Fibroblast of the aortic adventitia (primary cell): ENCODE measurements around the gene NIPA2. TPM values are rescaled to one million over a fixed set of nuclear protein-coding genes. Genes with fewer than 3 reads are reported as not detected.

Source experiments
- DNase-seq: peaks from one replicate; pipeline ENCODE4 v3.0.0-alpha.2; 2010; ENCODE audit warnings: low read depth
- H3K4me3 ChIP-seq: 2 replicates; pipeline ENCODE4 v1.5.1; 2011; ENCODE audit warnings: low read depth, mild to moderate bottlenecking, control low read depth, low read length, moderate library complexity
- CTCF ChIP-seq: IDR thresholded peaks from 2 replicates; pipeline ENCODE4 v1.5.1; 2011; ENCODE audit warnings: mild to moderate bottlenecking, low read length, control low read depth, inconsistent platforms; ENCODE audit not compliant: insufficient read depth
- total RNA-seq: library from RNA; depleted of rRNA; stranded (reverse); fragments of >200 nt; gene quantifications from 2 replicates; pipeline ENCODE4 v1.2.3, GENCODE V29; 2012; ENCODE audit warnings: low replicate concordance

Gene NIPA2
- total RNA-seq, 1 donor = 75.3 TPM

- no peak overlapping the region for H3K4me3 ChIP-seq
- peak; percentile 9 for DNase-seq
Measured at GRCh38 chr15:22895465-22896190, 57.2 kb downstream of the NIPA2 start.

GRCh38 chr15:22902046-22902445 lies 63.6 kb downstream of the NIPA2 start:
- no peak for DNase-seq
- no peak for TF ChIP-seq CTCF
- no peak overlapping the region for H3K4me3 ChIP-seq

More at GRCh38 chr15:22895465-22896190, 57.2 kb downstream of the NIPA2 start:
- no peak for TF ChIP-seq CTCF

GRCh38 chr15:22902578-22902977 lies 64.1 kb downstream of the NIPA2 start:
- no peak for DNase-seq
- TF ChIP-seq CTCF = no peak
- no peak overlapping the region for H3K4me3 ChIP-seq

- TF ChIP-seq CTCF = no peak
- no peak overlapping the region for H3K4me3 ChIP-seq
- no peak for DNase-seq
Measured at GRCh38 chr15:22902981-22903380, 64.5 kb downstream of the NIPA2 start.

GRCh38 chr15:22903427-22903826 lies 65.0 kb downstream of the NIPA2 start:
- no peak for TF ChIP-seq CTCF
- no peak overlapping the region for H3K4me3 ChIP-seq
- no peak for DNase-seq

DNA sequence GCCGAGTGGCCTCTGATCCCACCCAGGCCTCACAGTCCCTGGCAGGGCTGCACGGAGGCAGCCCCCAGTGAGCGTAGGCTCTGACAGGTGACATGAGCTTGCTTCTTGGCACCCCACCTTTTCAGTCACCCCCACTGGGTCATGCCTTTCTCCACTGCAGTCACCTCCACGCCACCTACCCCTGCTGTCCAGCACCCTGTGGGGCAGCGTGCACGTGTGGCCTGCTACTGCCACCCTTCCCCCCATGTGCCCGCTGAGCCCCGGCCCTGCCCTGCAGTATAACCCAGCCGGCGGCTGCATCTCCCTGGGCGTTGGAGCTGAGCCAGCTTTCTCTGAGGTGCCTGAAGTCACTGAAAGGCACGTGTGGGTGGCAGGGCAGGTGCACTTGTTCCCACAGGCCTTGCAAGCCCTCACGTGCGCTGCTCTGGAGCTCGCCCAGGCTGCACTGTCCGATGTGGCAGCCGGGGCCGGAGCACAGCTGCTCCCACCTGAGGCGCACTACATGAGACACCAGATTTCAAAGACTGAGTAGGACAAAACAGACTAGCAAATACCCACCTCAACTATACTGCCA lies 65.6 kb downstream of the NIPA2 start:
- TF ChIP-seq CTCF = no peak
- no peak overlapping the region for H3K4me3 ChIP-seq

GRCh38 chr15:22904736-22905135 lies 66.3 kb downstream of the NIPA2 start:
- H3K4me3 ChIP-seq = no peak overlapping the region
- no peak for DNase-seq

More for the DNA sequence above, 65.6 kb downstream of the NIPA2 start:
- no peak for DNase-seq

More at GRCh38 chr15:22904736-22905135, 66.3 kb downstream of the NIPA2 start:
- no peak for TF ChIP-seq CTCF
